ENCODE measurements around the gene BEGAIN. TPM values are rescaled to one million over a fixed set of nuclear protein-coding genes. Genes with fewer than 3 reads are reported as not detected.
A peak's percentile ranks its signal among the peaks of the same experiment; 100 is the strongest.

The BEGAIN gene
- total RNA-seq, 2 donors from 2014 or later, result 0.56 to 1.2 TPM

DNA sequence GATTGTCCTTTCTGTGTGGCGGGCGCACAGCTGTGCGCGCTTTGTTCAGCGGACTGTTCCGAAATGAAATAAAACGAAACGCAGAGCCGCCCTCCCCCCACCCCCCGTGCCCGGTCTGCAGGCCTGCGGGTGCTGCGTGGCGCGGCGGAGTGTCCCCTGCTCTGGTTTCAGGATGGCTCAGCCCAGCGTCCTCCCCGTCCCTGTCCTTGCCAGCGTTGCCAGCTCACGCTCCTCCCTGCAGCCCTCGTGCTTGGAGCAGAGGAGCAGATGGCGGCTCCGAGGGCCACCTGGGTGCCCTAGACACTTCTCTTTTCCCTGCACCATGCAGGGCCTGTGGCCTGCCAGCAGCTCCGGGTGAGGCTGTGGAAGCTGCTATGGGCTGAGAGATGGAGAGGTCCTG is 17.5 kb upstream of the BEGAIN start:
- DNase-seq (ENCODE audit: low spot score), result peak; percentile 72
- intact Hi-C loops (cut with DNase I), result no loop called here

DNA sequence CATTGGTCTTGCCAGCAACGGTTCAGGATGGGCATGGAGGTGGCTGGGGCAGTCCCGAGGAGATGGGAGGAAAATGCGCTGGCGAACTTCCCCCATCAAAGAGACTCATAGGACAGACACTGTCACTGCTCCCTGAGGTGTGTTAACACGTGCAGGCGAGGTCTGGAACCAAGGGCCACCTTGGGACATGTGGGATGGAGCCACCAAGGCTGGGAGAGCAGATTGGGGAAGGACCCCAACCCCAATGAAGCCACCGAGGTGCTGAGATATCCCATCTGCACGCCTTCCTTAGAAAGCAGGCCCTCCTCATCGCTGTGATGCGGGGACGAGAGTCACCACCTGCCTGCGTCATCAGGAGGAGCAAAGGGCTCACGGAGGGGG is 16.9 kb upstream of the BEGAIN start:
- intact Hi-C loops (cut with DNase I), result no loop called here
- DNase-seq (ENCODE audit: low spot score), result peak; percentile 69

DNA sequence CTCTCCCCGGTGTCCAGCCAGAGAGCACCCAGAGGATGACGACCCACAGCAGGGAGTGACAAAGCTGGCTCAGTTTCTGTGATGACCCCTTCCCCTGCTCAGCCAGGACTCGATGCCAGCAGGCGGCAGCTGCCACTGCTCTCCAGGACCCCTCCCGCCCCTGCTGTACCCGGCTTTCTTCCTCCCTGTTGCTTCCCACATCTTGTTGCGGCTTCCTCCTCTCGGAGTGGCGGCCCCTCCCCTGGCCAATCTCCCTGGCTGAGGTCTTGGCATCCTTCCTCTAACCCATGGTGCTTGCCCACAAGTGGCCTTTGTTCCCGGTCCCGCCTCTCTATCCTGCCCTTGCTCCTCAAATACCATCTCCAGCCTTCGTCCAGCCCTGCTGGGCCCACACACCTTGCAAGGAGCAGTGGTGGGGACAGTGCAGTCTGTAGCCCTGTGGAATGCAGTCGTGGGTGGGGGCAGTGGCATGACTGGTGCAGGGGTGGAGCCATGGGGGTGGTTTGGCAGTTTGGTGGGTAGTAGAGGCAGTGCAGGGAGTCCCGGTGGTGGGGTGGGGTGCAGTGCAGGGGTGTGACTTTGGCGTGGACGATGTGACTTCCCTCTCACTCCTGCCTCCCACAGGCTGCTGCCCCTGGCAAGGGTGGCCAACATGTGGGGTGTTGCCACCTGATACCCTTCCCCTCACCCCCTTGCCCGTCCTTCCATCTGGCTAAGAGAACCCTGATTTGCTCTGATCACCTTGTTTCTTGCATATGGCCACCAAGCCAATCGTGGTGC is 16.3 kb upstream of the BEGAIN start:
- intact Hi-C loops (cut with DNase I), result no loop called here
- peak; percentile 68 for DNase-seq (ENCODE audit: low spot score)

DNA sequence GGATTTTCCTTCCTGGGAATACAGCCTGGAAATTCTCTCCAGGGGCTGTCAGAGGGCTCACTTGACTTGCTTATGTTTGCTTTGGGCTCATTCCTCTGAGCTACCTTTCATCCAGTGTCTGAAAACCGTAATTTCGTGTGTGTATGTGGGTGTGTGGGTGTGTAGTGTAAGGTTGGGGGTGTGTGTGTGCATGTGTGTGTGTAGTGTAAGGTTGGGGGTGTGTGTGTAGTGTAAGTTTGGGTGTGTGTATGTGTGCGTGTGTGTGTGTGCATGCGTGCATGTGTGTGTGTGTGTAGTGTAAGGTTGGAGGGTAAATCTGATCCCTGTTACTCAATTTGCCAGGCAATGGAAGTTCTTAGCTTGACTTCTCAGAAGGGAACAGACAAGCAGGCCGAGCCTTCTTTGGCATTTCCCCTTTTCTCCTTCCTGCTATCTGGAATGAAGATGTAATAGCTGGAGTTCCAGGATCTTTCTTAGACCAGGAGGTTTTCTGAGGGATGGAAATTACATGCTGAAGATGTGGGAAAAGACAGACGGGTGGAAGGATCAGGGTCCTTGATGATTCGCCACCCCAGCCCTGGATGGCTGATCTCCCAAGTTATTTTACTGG is 15.5 kb upstream of the BEGAIN start:
- intact Hi-C loops (cut with DNase I), result no loop called here
- DNase-seq (ENCODE audit: low spot score), result peak; percentile 8

DNA sequence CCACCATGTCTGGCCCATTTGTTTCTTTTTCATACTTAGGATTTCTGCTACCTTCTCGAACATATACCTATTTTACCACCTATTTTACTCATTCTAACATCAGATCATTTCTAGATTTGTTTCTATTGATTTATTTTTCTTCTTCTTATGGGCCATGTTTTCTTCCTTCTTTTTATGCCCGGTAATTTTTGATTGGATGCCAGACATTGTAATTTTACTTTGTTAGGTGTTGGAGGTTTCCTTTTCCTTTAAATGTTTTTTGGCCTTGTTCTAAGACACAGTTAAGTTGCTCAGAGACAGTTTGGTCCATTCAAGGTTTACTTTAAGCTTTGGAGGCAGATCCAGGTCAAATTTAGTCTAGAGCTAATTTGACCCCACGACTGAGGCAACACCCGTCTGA is 14.7 kb upstream of the BEGAIN start:
- intact Hi-C loops (cut with DNase I), result no loop called here
- no peak for DNase-seq (ENCODE audit: low spot score)

DNA sequence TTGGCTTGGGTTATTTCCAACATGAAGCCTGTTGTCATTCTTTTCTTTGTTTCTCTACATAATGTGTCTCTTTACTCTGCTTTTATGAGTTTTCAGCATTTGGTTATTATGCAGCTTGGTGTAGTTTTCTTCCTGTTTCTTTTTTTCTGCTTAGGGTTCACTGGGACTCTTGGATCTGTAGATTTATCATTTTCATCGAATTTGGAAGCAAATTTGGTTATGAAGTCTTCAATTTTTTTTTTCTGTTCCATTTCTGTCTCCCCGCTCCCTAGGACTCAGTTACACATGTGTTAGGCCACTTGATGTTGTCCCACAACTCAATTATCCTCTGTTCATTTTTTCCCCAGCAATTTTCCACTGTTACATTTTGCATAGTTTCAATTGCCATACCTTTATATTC is 13.8 kb upstream of the BEGAIN start:
- DNase-seq (ENCODE audit: low spot score), result no peak
- intact Hi-C loops (cut with DNase I), result no loop called here

DNA sequence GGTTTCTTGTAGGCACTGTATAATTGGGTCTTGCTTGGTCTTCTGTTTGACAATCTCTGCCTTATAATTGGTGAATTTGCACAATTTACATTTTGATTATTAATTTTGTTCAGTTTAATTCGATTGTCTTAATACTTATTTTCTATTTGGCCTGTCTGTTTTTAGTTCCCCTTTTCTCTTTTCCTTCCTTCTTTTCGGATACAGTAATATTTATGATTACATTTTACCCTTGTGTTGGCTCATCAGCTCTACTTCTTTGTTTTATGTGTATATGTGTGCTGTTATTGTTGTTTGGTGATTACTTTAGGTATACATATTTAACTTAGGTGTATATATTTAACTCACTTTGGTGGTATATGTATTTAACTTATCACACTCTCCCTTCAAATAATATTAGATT is 12.8 kb upstream of the BEGAIN start:
- intact Hi-C loops (cut with DNase I), result no loop called here
- DNase-seq (ENCODE audit: low spot score), result no peak

DNA sequence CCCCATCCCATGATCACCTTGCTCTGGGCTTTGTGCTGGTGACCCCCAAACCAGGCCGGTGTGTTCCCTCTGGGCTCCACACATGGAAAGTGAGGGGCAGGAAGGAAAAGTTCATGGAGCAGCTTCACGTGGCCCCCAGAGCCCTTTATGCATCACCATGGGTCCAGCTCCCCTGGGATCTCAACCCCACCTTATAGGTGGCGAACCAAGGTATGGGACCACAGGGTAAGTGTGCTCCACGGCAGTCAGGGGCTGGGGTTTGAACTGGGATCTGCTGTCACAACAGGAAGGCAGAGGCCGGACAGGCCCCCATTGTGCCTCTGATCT is 7.4 kb upstream of the BEGAIN start:
- DNase-seq (ENCODE audit: low spot score), result peak; percentile 38
- intact Hi-C loops (cut with DNase I), result no loop called here

DNA sequence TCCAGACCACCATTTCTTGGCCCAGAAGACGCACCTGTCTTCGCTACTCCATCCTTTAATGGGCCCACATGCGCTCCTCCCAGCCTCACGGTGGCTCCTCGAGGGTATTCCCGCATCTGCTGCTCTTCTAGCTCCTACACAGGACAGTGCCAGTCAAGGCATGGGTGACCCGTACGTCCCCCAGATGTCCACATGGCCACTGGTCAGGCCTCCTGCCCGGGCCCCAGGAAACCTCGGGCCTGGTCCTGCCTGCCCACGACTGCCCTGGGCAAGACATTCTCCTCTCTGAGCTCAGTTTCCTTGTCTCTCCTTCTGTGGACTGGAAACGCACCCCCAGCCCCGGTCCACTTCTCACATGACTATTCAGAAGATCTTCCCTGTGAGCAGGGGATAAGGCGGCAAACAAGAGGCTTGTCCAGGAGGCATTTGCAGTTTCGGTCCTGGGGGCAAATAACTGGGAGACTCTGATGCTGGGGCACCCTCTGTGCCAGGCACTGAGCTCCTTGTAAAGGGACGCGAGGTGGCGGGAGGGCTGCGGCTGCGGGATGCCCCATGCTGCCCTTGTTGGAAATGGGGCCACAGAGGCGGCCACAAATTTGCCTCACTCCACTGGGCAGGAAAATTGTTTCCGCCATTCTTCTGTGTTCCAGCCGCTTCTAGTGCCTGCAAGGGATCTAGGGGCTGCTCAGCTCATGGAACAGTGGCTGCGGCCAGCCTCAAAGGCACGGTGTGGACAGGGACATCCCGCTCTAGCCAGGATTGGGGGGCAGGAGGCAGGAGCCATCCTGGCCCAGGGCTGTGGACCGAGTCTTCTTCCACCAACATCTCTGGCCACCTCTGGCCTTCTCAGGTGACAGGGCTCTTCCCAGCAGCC is 6.8 kb upstream of the BEGAIN start:
- intact Hi-C loops (cut with DNase I), result no loop called here
- DNase-seq (ENCODE audit: low spot score), result peak; percentile 64

DNA sequence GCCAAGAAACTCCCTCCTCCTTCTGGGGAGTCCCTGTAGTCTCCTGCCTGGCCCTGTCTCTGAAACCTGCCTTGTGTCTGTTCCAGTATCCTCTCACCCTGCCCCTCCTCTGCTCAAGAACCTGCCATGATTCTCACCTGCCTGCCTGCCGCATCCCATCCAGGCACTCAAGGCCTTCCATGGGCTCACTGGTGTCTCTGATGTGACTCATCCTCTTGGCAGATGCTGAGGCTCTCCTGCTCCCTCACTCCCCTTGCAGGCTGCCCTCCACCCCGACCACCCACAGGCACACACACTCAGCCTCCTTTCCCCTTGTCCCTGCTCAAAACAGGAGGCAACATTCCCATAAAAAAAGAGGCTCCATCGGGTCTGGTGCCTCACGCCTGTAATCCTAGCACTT is 5.8 kb upstream of the BEGAIN start:
- peak; percentile 67 for DNase-seq (ENCODE audit: low spot score)
- intact Hi-C loops (cut with DNase I), result no loop called here

DNA sequence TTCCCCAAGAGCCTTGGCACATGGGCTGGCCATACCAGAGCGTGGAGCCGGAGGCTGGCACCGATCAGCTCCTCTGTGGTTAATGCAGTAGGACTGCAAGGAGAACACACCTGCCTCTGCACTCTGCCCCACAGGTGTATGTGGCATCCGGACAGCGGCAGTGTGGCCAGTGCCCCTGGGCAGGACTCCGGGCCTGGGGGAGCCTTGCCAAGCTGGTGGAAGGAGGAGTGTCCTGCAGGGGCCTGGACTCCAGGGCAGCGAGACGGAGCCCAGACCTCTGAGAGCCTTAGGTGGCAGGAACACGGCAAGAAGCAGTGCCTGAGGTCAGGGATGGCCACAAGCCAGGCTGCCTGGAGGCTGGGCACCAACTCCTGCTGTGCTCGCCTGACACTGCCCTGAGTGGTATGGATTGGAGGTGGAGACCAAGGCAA is 5.3 kb upstream of the BEGAIN start:
- peak; percentile 71 for DNase-seq (ENCODE audit: low spot score)
- intact Hi-C loops (cut with DNase I), result no loop called here

DNA sequence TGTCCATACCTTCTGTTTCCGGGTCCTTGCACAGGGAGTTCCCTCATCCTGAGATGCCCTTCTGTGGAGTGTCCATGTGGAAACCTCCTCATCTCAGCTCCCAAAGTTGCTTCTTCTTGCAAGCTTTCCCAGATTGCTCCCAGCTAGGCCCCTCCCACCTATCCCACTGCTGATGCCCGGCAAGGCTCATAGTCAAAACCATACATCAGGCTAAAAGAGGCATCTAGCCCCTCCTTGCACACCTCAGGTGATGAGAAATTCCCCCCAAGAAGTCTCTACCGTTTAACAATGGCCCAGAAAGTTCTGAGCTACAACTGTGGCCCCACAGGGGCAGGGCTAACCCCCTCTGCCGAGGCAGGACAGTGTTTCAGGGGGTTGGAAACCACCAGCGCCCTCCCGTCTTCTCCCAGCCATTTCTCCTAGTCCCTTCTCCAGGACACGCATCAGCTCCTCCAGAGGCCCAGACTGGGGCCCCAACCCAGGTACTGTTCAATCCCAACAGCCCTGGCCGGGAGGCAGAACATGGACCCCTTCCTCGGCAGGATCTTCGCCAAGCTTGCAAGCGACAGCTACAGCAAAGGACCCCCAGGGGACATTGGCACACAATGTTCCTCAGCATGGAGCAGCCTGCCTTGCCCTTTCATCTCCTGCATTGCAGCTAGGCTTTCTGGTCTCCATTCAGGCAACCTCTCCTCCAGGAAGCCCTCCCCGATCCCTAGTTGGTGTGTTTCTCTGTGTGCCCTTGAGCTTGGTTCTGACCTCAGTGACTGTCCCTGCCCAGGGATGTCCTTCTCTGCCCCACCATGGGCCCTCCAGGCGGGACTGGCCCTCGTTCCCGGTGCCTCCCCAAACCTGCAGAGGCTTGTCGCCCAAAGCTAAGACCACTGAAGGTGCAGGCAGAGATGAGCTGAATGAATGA is 4.5 kb upstream of the BEGAIN start:
- intact Hi-C loops (cut with DNase I), result no loop called here
- peak; percentile 56 for DNase-seq (ENCODE audit: low spot score)

DNA sequence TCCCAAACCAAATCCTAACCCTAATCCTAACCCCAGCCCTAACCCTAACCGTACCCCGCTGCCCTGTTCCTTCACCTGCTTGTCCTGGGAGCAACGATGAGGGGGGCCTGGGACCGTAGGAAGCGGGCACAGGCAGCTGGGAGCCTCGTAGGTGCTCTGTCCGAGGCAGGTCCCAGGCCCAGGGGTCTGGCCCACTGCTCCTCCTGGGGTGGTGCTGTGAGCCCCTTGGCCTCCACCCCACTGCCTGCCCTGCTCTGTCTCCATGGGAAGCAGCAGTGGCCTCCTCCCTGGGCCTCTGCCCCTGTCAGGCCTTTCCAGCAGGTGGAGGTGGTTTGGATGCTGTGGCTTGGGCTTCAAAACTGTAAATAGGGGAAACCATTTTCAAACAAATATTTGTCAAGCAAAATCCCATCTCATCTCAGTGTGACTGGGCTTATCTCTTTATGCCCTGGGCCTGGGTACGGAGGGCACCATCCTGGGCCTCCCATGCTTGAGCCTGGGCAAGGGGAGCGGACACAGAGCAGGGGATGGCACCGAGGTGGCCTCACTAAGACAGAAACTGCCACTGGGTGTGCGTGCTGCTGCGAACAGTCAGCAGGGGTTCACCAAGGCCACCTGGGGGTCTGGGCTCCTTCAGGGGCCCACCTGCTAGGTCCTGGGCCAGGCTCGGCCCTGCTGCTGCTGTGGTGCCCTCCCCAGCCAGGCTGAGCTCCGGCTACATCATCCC is 3.7 kb upstream of the BEGAIN start:
- DNase-seq (ENCODE audit: low spot score), result peak; percentile 67
- intact Hi-C loops (cut with DNase I), result no loop called here

DNA sequence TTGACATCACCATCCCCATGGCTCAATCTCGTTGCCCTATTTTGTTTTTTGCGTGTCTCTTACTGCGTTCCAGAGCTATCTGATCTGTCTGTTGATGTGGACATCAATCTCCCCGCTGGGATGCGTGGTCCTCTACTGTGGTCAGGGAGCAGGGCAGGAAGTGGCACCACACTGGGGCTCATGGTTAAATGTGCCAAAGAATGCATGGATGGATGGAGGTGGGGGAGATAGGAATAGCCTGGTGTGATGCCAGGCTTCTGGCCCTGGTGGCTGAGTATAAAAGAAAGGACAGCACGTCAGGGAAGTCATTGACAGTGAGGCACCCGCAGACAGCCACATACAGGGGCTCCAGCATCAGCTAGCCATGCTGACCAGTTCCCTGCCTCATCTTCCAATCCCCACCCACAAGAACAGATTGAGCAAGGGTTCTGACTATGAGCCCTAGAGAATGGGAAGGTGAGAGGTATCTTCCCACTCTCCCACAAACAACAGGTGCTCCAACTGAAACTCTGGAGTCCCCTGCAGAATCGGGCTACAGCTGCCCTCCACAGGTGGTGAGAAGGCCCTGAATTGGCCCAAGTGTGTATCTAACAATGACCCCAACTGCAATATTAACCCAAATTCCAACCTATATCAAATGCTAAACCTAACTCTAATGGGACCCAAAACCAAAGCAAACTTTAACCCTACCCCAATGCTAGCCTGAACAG is 2.7 kb upstream of the BEGAIN start:
- intact Hi-C loops (cut with DNase I), result no loop called here
- peak; percentile 52 for DNase-seq (ENCODE audit: low spot score)

DNA sequence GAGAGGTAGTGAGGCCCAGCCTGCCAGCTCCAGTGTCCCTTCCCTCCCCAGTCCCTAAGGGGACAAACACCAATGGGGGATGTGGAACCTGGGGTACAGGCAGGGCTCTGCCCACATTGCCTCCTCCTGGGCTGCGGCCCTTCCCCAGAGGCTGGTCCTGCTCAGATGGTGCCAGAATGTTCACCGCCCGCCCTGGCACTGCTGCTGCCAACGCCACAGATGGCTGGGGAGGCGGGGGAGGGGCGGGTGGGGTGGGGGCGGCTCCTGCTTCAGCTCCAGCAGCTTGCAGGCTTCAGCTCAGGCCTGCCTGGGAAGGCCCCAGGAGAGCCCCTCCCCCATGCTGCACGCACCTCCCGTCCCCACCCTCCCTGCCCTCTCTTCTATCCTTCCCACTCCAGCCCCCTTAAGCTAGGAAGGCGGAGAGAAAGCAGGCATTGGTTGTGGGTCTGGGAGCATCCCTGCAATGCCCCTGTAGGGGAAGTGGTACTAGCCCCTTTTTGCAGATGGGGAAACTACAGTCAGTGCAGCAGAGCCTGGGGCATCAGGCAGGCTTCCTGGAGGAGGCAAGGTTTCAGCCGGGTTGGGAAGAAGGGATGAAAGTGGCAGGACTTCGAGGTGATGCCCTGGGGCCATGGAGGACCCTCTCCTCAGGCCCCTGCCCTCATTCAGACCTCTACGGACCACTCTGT is 2.0 kb upstream of the BEGAIN start:
- peak; percentile 55 for DNase-seq (ENCODE audit: low spot score)

DNA sequence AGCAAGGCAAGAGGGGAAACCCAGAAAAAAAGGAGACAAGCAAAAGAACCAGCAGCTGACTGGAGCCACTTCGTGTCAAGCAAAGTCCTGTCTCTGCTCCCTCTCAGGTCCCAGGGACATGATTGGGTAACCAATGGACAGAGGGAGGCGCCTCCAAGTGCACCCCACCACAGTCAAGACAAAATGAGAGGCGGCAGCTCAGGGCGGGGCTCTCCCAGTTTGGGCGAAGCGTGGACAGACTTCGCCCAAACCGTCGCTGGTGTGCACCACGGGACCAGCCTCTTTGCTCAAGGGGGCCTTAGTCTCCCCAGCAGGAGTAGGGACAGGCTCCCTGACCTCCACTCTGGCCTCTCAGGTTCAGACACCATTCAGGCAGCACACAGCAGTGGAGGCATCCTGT is 1.5 kb upstream of the BEGAIN start:
- intact Hi-C loops (cut with DNase I), result no loop called here
- DNase-seq (ENCODE audit: low spot score), result no peak

More for the DNA sequence above, 2.0 kb upstream of the BEGAIN start:
- intact Hi-C loops (cut with DNase I), result no loop called here

DNA sequence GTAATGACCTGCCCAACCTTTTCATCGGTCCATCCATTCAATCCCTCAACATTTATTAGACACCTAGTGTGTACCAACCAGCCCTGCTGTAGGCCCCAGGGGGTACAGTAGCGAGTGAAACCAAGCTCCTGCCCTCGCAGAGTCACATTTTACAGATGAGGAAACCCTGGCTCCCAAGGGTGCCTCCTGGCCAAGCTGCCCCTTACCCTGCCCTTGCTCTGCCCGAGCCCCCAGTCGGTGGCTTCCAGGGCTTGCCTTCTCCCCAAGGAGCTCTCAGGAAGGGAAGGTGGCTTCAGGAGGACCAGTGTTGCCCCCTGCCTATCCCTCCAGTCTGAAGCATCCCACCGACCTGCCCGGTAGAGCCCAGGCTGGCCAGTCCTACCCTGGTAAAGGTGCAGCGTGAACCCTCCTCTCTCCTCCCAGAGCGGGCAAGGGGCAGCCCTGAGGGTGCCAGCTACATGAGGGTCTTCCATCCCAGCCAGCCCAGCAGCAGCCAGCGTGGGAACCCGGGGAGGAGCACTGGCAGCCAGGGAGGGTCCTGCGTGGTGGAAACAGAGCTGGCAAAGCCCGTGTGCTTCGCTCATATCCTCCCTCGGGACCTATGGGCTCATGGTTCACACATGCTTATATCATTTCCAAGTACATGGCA is 670 bp upstream of the BEGAIN start:
- peak; percentile 55 for DNase-seq (ENCODE audit: low spot score)
- intact Hi-C loops (cut with DNase I), result no loop called here
